Right renal pelvis (tissue), 4 donors: ENCODE measurements around the gene VSIG10L. TPM values are rescaled to one million over a fixed set of nuclear protein-coding genes. Genes with fewer than 3 reads are reported as not detected.

Source experiments
- polyA plus RNA-seq, 4 donors: library from polyadenylated mRNA; unstranded; fragments of 120-200 nt; gene quantifications; one replicate each; pipeline ENCODE4 v1.2.1, GENCODE V29; 2013; ENCODE audit not compliant: insufficient read length in 4 of 4

Gene VSIG10L
- polyA plus RNA-seq, 4 donors = 4.3 to 5.2 (median 5.0) TPM

Other genes starting within 250 kb of the VSIG10L start
- gene CTU1, start 233.7 kb downstream of the VSIG10L start, polyA plus RNA-seq = 1 to 10 TPM; 2.6 to 4.6 (median 3.0) TPM
- gene SIGLEC9, start 217.2 kb downstream of the VSIG10L start, polyA plus RNA-seq = 1 to 10 TPM in 3 of 4 donors, under 1 TPM in 1; 0.97 to 2.3 (median 1.3) TPM
- under 1 TPM; 0.32 to 0.62 (median 0.43) TPM for gene SIGLEC7, start 199.8 kb downstream of the VSIG10L start, polyA plus RNA-seq
- gene CD33, start 117.1 kb downstream of the VSIG10L start, polyA plus RNA-seq = 1 to 10 TPM; 1.5 to 2.6 (median 1.5) TPM
- gene SIGLECL1, start 91.1 kb downstream of the VSIG10L start, polyA plus RNA-seq = not detected
- gene IGLON5, start 30.5 kb downstream of the VSIG10L start, polyA plus RNA-seq = 1 to 10 TPM; 2.8 to 4.3 (median 4.0) TPM
- 100 to 1,000 TPM; 110 to 172 (median 124) TPM for gene ETFB, start 24.2 kb upstream of the VSIG10L start, polyA plus RNA-seq
- gene CLDND2, start 26.9 kb upstream of the VSIG10L start, polyA plus RNA-seq = 1 to 10 TPM; 1.3 to 1.9 (median 1.6) TPM
- gene NKG7, start 30.5 kb upstream of the VSIG10L start, polyA plus RNA-seq = 1 to 10 TPM; 1.0 to 1.7 (median 1.5) TPM
- under 1 TPM; 0.24 to 0.47 (median 0.29) TPM for gene LIM2, start 45.8 kb upstream of the VSIG10L start, polyA plus RNA-seq
- under 1 TPM; 0.11 to 0.36 (median 0.23) TPM for gene C19orf84, start 48.5 kb upstream of the VSIG10L start, polyA plus RNA-seq
- gene SIGLEC10, start 75.5 kb upstream of the VSIG10L start, polyA plus RNA-seq = 1 to 10 TPM in 2 of 4 donors, under 1 TPM in 2; 0.87 to 1.3 (median 1.1) TPM
- gene SIGLEC8, start 116.3 kb upstream of the VSIG10L start, polyA plus RNA-seq = under 1 TPM in 2 of 4 donors, not detected in 2; 0.05 to 0.08 TPM
- gene CEACAM18, start 136.4 kb upstream of the VSIG10L start, polyA plus RNA-seq = not detected
- under 1 TPM in 3 of 4 donors, not detected in 1; 0.04 to 0.13 (median 0.11) TPM for gene SIGLEC12, start 159.7 kb upstream of the VSIG10L start, polyA plus RNA-seq
- under 1 TPM in 3 of 4 donors, not detected in 1; 0.12 to 0.25 (median 0.19) TPM for gene SIGLEC6, start 189.5 kb upstream of the VSIG10L start, polyA plus RNA-seq
- gene ZNF175, start 229.1 kb upstream of the VSIG10L start, polyA plus RNA-seq = 10 to 100 TPM; 14.6 to 19.9 (median 17.6) TPM